Posterior cingulate gyrus (tissue), 11 donors: Measurements from ENCODE around the gene CALML6.
"Not testable (repeated sequence)": the region's sequence is repeated elsewhere in the genome, so short reads cannot be mapped to it uniquely, and the experiment has no call there.

Experiments used
- DNase-seq, 10 donors: peaks; one replicate each; pipeline versions ENCODE4 v3.0.0 to v3.0.0-alpha.2; 2020 to 2021; ENCODE audit warnings: mixed read lengths in 3 of 10
- intact Hi-C: fragments of 100-400 bp; cut with DNase I; formaldehyde crosslinking; loops from one replicate; pipeline ENCODE4 v1.15.1; 2023

CALML6 gene

GRCh38 chr1:1914971-1915692 lies at the start of gene CALML6:
Gene CALML6 (plus strand): TSS chr1:1915260. CDS start chr1:1915281, 21 bp downstream.
- intact Hi-C loops: no loop called here
- peak in 1 of 10 donors; percentile 70 for DNase-seq

GRCh38 chr1:1867164-1867563 lies 47.9 kb upstream of the CALML6 start:
- no peak for DNase-seq
- intact Hi-C loops: no loop called here

GRCh38 chr1:1869469-1869868 lies 45.6 kb upstream of the CALML6 start:
- no peak for DNase-seq
- intact Hi-C loops: no loop called here

- no peak for DNase-seq
- intact Hi-C loops: no loop called here
These were observed 42.6 kb upstream of the CALML6 start for GRCh38 chr1:1872329-1872994.

GRCh38 chr1:1873186-1873585 lies 41.9 kb upstream of the CALML6 start:
- intact Hi-C loops: no loop called here
- no peak for DNase-seq

- intact Hi-C loops: no loop called here
- no peak for DNase-seq
These were observed 40.2 kb upstream of the CALML6 start for GRCh38 chr1:1874901-1875300.

GRCh38 chr1:1875932-1876331 lies 39.1 kb upstream of the CALML6 start:
- intact Hi-C loops: no loop called here
- no peak for DNase-seq

- intact Hi-C loops: no loop called here
- no peak for DNase-seq
These were observed 38.6 kb upstream of the CALML6 start for GRCh38 chr1:1876335-1876930.

GRCh38 chr1:1877865-1878436 lies 37.1 kb upstream of the CALML6 start:
- DNase-seq: no peak
- intact Hi-C loops: no loop called here

GRCh38 chr1:1879942-1880341 lies 35.1 kb upstream of the CALML6 start:
- DNase-seq: no peak
- intact Hi-C loops: no loop called here

GRCh38 chr1:1880617-1881312 lies 34.3 kb upstream of the CALML6 start:
- DNase-seq: no peak

GRCh38 chr1:1881727-1882126 lies 33.3 kb upstream of the CALML6 start:
- intact Hi-C loops: no loop called here

More at GRCh38 chr1:1880617-1881312, 34.3 kb upstream of the CALML6 start:
- intact Hi-C loops: no loop called here

GRCh38 chr1:1883092-1883873 lies 31.8 kb upstream of the CALML6 start:
- peak in 1 of 10 donors; percentile 8 for DNase-seq
- intact Hi-C loops: no loop called here

More at GRCh38 chr1:1881727-1882126, 33.3 kb upstream of the CALML6 start:
- no peak for DNase-seq

GRCh38 chr1:1883890-1884289 lies 31.2 kb upstream of the CALML6 start:
- intact Hi-C loops: not testable (repeated sequence)
- peak in 1 of 10 donors; percentile 8 for DNase-seq

GRCh38 chr1:1889090-1889750 lies 25.8 kb upstream of the CALML6 start:
- intact Hi-C loops: no loop called here
- peak in 1 of 10 donors; percentile 9 for DNase-seq

- intact Hi-C loops: loop anchor here (2.0 to 5.0 kb wide), 3 partner anchors 19 to 111 kb away; partner anchors contain the start of gene NADK
- peak in 7 of 10 donors; percentile 21 to 89 (median 52) for DNase-seq
These were observed 25.1 kb upstream of the CALML6 start for GRCh38 chr1:1889847-1890505.

GRCh38 chr1:1890506-1891348 lies 24.3 kb upstream of the CALML6 start, which contains the start of gene GNB1:
Gene GNB1 (minus strand): TSS chr1:1891087. CDS start chr1:1825453, 65,634 bp downstream.
- intact Hi-C loops: loop anchor here (2.0 to 5.0 kb wide), 3 partner anchors 18 to 112 kb away; partner anchors contain the start of gene NADK
- DNase-seq: peak; percentile 74 to 98 (median 83)
